Adrenal gland (tissue), 5 donors: Measurements from ENCODE around the gene SLC7A6OS.

Source experiments
- POLR2A ChIP-seq, 2 donors: fragments of 450-650 bp; IDR thresholded peaks; one replicate each; pipeline ENCODE4 v1.6.1; 2017; ENCODE audit warnings: antibody characterized with exemption in 2 of 2, mild to moderate bottlenecking in 2 of 2, moderate library complexity in 1 of 2
- TF ChIP-seq, protein P1 (sequence below), 6 experiments: fragments of 450-650 bp in 4 of 6; fragments of 200-600 bp in 2 of 6; sonication (generic) in 1 of 6; IDR thresholded peaks; 1 replicate in 5 of 6; 2 replicates in 1 of 6; pipeline versions ENCODE4 v1.5.1 to v1.8.0; 2016 to 2021; ENCODE audit warnings: antibody characterized with exemption in 6 of 6, mild to moderate bottlenecking in 2 of 6, moderate library complexity in 1 of 6
- donor health status: DM: no; HTN: no; CAD: no.

DNA sequence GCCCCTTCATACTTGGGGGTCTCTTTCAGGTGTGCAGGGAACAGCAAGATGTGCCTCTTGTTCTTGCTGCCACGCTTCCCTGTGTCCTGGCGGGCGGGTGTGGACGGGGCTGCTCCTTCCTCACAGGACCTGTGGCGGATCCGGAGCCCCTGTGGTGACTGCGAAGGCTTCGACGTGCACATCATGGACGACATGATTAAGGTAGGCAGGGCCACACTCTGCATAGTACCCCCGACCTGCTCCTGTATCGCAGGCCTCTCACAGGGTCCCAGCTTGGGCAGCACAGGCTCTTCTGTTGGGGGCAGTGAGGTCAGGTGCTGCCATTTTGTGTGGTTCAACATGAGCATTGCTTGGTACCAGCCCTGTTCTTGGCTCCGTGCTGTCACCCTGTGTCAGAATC, 42.6 kb upstream of the SLC7A6OS start:
- TF ChIP-seq, protein P1, sequence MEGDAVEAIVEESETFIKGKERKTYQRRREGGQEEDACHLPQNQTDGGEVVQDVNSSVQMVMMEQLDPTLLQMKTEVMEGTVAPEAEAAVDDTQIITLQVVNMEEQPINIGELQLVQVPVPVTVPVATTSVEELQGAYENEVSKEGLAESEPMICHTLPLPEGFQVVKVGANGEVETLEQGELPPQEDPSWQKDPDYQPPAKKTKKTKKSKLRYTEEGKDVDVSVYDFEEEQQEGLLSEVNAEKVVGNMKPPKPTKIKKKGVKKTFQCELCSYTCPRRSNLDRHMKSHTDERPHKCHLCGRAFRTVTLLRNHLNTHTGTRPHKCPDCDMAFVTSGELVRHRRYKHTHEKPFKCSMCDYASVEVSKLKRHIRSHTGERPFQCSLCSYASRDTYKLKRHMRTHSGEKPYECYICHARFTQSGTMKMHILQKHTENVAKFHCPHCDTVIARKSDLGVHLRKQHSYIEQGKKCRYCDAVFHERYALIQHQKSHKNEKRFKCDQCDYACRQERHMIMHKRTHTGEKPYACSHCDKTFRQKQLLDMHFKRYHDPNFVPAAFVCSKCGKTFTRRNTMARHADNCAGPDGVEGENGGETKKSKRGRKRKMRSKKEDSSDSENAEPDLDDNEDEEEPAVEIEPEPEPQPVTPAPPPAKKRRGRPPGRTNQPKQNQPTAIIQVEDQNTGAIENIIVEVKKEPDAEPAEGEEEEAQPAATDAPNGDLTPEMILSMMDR (IDR thresholded peaks at IDR 0.05): no peak
- no peak for TF ChIP-seq POLR2A (IDR thresholded peaks at IDR 0.05)
